SK-N-SH (cell line): ENCODE data around the gene AASS. TPM values are rescaled to one million over a fixed set of nuclear protein-coding genes. Genes with fewer than 3 reads are reported as not detected.

Experiments
- CTCF ChIA-PET: fragments of 300-600, 350-600 bp; formaldehyde crosslinking; extraction: SDS; loops from one replicate; lab custom pipeline; 2021; lab: Yijun Ruan, JAX
- POLR2A ChIA-PET: fragments of 350-600 bp; sonication (Branson Sonifier 250); formaldehyde crosslinking; extraction: SDS; loops from one replicate; lab custom pipeline; 2020; ENCODE audit warnings: antibody characterized with exemption, inconsistent platforms; lab: Yijun Ruan, JAX
- DNase-seq: peaks from one replicate; pipeline ENCODE4 v3.0.0; 2012
- H2AFZ ChIP-seq: fragments of 200-600 bp; sonication (generic); 2 replicates; pipeline ENCODE4 v1.8.1; 2016; ENCODE audit warnings: antibody characterized with exemption, mild to moderate bottlenecking, low read depth
- H3F3A ChIP-seq: fragments of 200-600 bp; sonication (generic); replicated peaks from 2 replicates; pipeline ENCODE3; 2016; ENCODE audit warnings: antibody characterized with exemption, mild to moderate bottlenecking; ENCODE audit not compliant: insufficient read depth
- H3K27ac ChIP-seq, 2 experiments: fragments of 200-500 bp in 1 of 2; fragments of 200-600 bp in 1 of 2; sonication (Bioruptor generic) in 1 of 2; sonication (generic), shearing (Covaris generic) in 1 of 2; 2 replicates each; pipeline versions ENCODE4 v1.5.1 to v1.6.1; 2014 to 2016; ENCODE audit warnings: low read depth in 2 of 2, inconsistent platforms in 1 of 2, low read length in 1 of 2, mild to moderate bottlenecking in 1 of 2, mixed read lengths in 1 of 2
- H3K27me3 ChIP-seq: fragments of 200-600 bp; sonication (generic), shearing (Covaris generic); 2 replicates; pipeline ENCODE4 v1.6.1; 2016; ENCODE audit warnings: mixed run types; ENCODE audit not compliant: insufficient read depth
- H3K36me3 ChIP-seq, 2 experiments: fragments of 200-500 bp in 1 of 2; fragments of 200-600 bp in 1 of 2; sonication (Bioruptor generic) in 1 of 2; sonication (generic) in 1 of 2; replicated peaks in 1 of 2; 2 replicates each; pipeline versions ENCODE3 to v1.5.1; 2014 to 2016; ENCODE audit warnings: low read length in 1 of 2, mild to moderate bottlenecking in 1 of 2; ENCODE audit not compliant: insufficient read depth in 2 of 2, control insufficient read depth in 1 of 2
- H3K4me1 ChIP-seq, 2 experiments: fragments of 200-500 bp in 1 of 2; fragments of 200-600 bp in 1 of 2; sonication (Bioruptor generic) in 1 of 2; sonication (generic), shearing (Covaris generic) in 1 of 2; 2 replicates each; pipeline versions ENCODE4 v1.5.1 to v1.6.1; 2014 to 2016; ENCODE audit warnings: low read depth in 1 of 2, low read length in 1 of 2, mixed run types in 1 of 2; ENCODE audit not compliant: insufficient read depth in 2 of 2, control insufficient read depth in 1 of 2
- H3K4me2 ChIP-seq: fragments of 200-600 bp; sonication (generic), shearing (Covaris generic); 2 replicates; pipeline ENCODE4 v1.6.1; 2017; ENCODE audit warnings: mixed run types
- H3K4me3 ChIP-seq, 2 experiments: fragments of 200-500 bp in 1 of 2; fragments of 200-600 bp in 1 of 2; sonication (Bioruptor generic) in 1 of 2; sonication (generic), shearing (Covaris generic) in 1 of 2; 2 replicates each; pipeline versions ENCODE4 v1.5.1 to v1.8.1; 2014 to 2016; ENCODE audit warnings: low read depth in 2 of 2, inconsistent platforms in 1 of 2, low read length in 1 of 2, mild to moderate bottlenecking in 1 of 2, mixed read lengths in 1 of 2, moderate library complexity in 1 of 2
- H3K79me2 ChIP-seq: fragments of 200-600 bp; sonication (generic); 2 replicates; pipeline ENCODE4 v1.8.1; 2017; ENCODE audit warnings: mild to moderate bottlenecking; ENCODE audit not compliant: insufficient read depth
- H3K9ac ChIP-seq: fragments of 200-600 bp; sonication (generic); 2 replicates; pipeline ENCODE4 v1.6.1; 2017; ENCODE audit warnings: mixed run types
- H3K9me2 ChIP-seq: fragments of 200-600 bp; sonication (generic); 2 replicates; pipeline ENCODE4 v1.6.1; 2017; ENCODE audit warnings: mixed run types
- H3K9me3 ChIP-seq: fragments of 200-600 bp; sonication (generic); 2 replicates; pipeline ENCODE4 v1.6.1; 2017; ENCODE audit warnings: mixed run types, mild to moderate bottlenecking, moderate library complexity
- H4K20me1 ChIP-seq: fragments of 200-600 bp; sonication (generic); 2 replicates; pipeline ENCODE4 v1.6.1; 2017; ENCODE audit warnings: mild to moderate bottlenecking, mixed run types; ENCODE audit not compliant: insufficient read depth
- FOSL2 ChIP-seq: IDR thresholded peaks from 2 replicates; pipeline ENCODE4 v1.4.0; 2012; ENCODE audit warnings: low read depth, mild to moderate bottlenecking, moderate library complexity, borderline replicate concordance
- MXI1 ChIP-seq: IDR thresholded peaks from 2 replicates; pipeline ENCODE4 v1.6.1; 2012; ENCODE audit warnings: mild to moderate bottlenecking, low read depth, low read length, improper control_type of control experiment
- NRF1 ChIP-seq: IDR thresholded peaks from 2 replicates; pipeline ENCODE4 v1.6.1; 2012; ENCODE audit warnings: low read depth, mild to moderate bottlenecking, low read length
- POLR2AphosphoS5 ChIP-seq: IDR thresholded peaks from 2 replicates; pipeline ENCODE4 v1.6.1; 2012; ENCODE audit warnings: low read depth, low read length
- RAD21 ChIP-seq: IDR thresholded peaks from 2 replicates; pipeline ENCODE4 v1.6.1; 2012; ENCODE audit warnings: mild to moderate bottlenecking, low read length
- RFX5 ChIP-seq: IDR thresholded peaks from 2 replicates; pipeline ENCODE4 v1.6.1; 2012; ENCODE audit warnings: mild to moderate bottlenecking, improper control_type of control experiment, low read length
- SMC3 ChIP-seq: IDR thresholded peaks from 2 replicates; pipeline ENCODE4 v1.6.1; 2012; ENCODE audit warnings: low read depth, low read length, improper control_type of control experiment
- TCF12 ChIP-seq: IDR thresholded peaks from 2 replicates; pipeline ENCODE4 v1.4.0; 2012
- YY1 ChIP-seq: IDR thresholded peaks from 2 replicates; pipeline ENCODE4 v1.4.0; 2012; ENCODE audit warnings: low read depth, mild to moderate bottlenecking
- WGBS: methylation state at CpG from one replicate; pipeline ENCODE4 v1.1.6; 2017; ENCODE audit warnings: low lambda C conversion rate; 5-methylcytosine and 5-hydroxymethylcytosine counted together
- polyA plus RNA-seq, 3 experiments: library from polyadenylated mRNA; depleted of rRNA; stranded (reverse); fragments of >200 nt; gene quantifications; 2 replicates each; pipeline ENCODE4 v1.2.3, GENCODE V29; 2012
- TF ChIP-seq, protein P1 (sequence below): fragments of 150-350 bp; IDR thresholded peaks from 2 replicates; pipeline ENCODE4 v1.6.1; 2017; ENCODE audit warnings: antibody characterized with exemption, low read length, low read depth, borderline replicate concordance
- TF ChIP-seq, protein P2 (sequence below): IDR thresholded peaks from 2 replicates; pipeline ENCODE4 v1.6.1; 2012; ENCODE audit warnings: mild to moderate bottlenecking, low read depth, low read length, moderate library complexity
- TF ChIP-seq, protein P3 (sequence below): IDR thresholded peaks from 2 replicates; pipeline ENCODE4 v1.4.0; 2012; ENCODE audit warnings: low read depth, borderline replicate concordance

AASS gene
- polyA plus RNA-seq, 1 of the 3 experiments (the other 2 are of a cell fraction): 0.92 TPM

DNA sequence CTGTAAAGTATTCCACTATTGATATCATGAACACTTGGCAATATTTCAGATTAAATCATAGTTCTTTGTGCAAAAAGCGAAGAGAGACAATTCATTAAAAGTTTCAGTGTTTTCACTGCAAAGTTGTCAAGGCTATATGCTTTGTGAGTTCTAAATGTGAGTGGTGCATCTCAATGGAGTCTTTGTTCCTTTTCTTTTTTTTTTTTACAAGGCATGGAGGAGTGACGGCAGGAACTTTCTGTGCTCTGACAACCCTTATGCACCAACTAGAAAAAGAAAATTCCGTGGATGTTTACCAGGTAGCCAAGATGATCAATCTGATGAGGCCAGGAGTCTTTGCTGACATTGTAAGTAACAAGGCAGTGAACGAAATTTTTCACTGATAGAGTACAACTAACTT lies 84.5 kb downstream of the AASS start:
- no peaks in the 10 kb centered on the region for H3K36me3 ChIP-seq
- H3F3A ChIP-seq: no peaks in the 10 kb centered on the region
- POLR2A ChIA-PET: no interaction called here
- H3K9me3 ChIP-seq: no peaks in the 10 kb centered on the region
- no peaks in the 10 kb centered on the region for H3K79me2 ChIP-seq
- CTCF ChIA-PET: no interaction called here
- no peaks in the 10 kb centered on the region; the same call in 1 of the 2 replicates for H3K27me3 ChIP-seq
- DNase-seq: no peak
- H3K4me1 ChIP-seq: no peaks in the 10 kb centered on the region
- H2AFZ ChIP-seq: no peak overlapping the region
- WGBS: 1% methylated on average over 4 of the region's 4 CpGs
- H3K9ac ChIP-seq: no peak overlapping the region
- no peak overlapping the region for H3K27ac ChIP-seq
- TF ChIP-seq MXI1: no peak
- TF ChIP-seq POLR2AphosphoS5: no peak
- no peak for TF ChIP-seq RFX5
- TF ChIP-seq, all 33 proteins: peak for 0
- Histone ChIP-seq H3K4me2 (no peak overlapping the region), H4K20me1 (no peaks in the 10 kb centered on the region), H3K4me3 (no peak overlapping the region), H3K9me2 (no peaks in the 10 kb centered on the region)

DNA sequence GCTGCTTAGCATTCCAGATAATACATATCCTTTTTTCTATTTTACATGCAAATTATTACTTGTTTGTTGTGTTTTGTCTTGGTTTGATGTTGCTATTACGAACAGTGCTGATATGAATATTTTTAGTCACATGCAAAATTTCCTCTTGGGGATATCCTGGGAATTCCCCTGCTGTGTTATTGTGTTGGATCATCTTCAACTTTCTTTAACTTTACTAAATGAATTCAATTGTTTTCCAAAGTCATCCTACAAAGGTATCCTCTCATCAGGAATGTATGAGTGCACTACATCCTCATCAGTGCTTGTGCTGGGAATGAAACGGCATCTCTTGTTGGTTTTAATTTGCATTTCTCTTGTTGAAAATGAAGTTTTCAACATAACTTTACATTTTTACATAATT lies 87.1 kb downstream of the AASS start:
- Histone ChIP-seq H3K9ac (no peak overlapping the region), H3K9me2 (no peaks in the 10 kb centered on the region), H3F3A (no peaks in the 10 kb centered on the region), H3K79me2 (no peaks in the 10 kb centered on the region), H3K4me2 (no peak overlapping the region), H3K9me3 (no peaks in the 10 kb centered on the region), H3K27me3 (no peaks in the 10 kb centered on the region; the same call in 1 of the 2 replicates), H4K20me1 (no peaks in the 10 kb centered on the region), H3K4me3 (no peak overlapping the region), H2AFZ (no peak overlapping the region), H3K27ac (no peak overlapping the region), H3K36me3 (no peaks in the 10 kb centered on the region), H3K4me1 (no peaks in the 10 kb centered on the region)
- TF ChIP-seq, protein P1, sequence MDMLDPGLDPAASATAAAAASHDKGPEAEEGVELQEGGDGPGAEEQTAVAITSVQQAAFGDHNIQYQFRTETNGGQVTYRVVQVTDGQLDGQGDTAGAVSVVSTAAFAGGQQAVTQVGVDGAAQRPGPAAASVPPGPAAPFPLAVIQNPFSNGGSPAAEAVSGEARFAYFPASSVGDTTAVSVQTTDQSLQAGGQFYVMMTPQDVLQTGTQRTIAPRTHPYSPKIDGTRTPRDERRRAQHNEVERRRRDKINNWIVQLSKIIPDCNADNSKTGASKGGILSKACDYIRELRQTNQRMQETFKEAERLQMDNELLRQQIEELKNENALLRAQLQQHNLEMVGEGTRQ: no peak
- TF ChIP-seq MXI1 (no peak), FOSL2 (no peak), RAD21 (no peak), YY1 (no peak), TCF12 (no peak), SMC3 (no peak), NRF1 (no peak), POLR2AphosphoS5 (no peak)
- TF ChIP-seq, protein P2, sequence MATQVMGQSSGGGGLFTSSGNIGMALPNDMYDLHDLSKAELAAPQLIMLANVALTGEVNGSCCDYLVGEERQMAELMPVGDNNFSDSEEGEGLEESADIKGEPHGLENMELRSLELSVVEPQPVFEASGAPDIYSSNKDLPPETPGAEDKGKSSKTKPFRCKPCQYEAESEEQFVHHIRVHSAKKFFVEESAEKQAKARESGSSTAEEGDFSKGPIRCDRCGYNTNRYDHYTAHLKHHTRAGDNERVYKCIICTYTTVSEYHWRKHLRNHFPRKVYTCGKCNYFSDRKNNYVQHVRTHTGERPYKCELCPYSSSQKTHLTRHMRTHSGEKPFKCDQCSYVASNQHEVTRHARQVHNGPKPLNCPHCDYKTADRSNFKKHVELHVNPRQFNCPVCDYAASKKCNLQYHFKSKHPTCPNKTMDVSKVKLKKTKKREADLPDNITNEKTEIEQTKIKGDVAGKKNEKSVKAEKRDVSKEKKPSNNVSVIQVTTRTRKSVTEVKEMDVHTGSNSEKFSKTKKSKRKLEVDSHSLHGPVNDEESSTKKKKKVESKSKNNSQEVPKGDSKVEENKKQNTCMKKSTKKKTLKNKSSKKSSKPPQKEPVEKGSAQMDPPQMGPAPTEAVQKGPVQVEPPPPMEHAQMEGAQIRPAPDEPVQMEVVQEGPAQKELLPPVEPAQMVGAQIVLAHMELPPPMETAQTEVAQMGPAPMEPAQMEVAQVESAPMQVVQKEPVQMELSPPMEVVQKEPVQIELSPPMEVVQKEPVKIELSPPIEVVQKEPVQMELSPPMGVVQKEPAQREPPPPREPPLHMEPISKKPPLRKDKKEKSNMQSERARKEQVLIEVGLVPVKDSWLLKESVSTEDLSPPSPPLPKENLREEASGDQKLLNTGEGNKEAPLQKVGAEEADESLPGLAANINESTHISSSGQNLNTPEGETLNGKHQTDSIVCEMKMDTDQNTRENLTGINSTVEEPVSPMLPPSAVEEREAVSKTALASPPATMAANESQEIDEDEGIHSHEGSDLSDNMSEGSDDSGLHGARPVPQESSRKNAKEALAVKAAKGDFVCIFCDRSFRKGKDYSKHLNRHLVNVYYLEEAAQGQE: no peak
- TF ChIP-seq, protein P3, sequence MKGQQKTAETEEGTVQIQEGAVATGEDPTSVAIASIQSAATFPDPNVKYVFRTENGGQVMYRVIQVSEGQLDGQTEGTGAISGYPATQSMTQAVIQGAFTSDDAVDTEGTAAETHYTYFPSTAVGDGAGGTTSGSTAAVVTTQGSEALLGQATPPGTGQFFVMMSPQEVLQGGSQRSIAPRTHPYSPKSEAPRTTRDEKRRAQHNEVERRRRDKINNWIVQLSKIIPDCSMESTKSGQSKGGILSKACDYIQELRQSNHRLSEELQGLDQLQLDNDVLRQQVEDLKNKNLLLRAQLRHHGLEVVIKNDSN: no peak
- POLR2A ChIA-PET: no interaction called here
- WGBS: 2% methylated on average over 2 of the region's 2 CpGs
- DNase-seq: no peak
- CTCF ChIA-PET: no interaction called here
